Activated CD4-positive, alpha-beta T cell treated with anti-CD3 and anti-CD28 coated beads, Interleukin-2, Interleukin-4, amounts not matched to agents 100 ng/mL and 50 ng/mL, durations not matched to agents 16 hours and 8 hours (primary cell): ENCODE results near the gene TXNDC2.

ENCODE experiments used
- DNase-seq: peaks from one replicate; pipeline ENCODE4 v3.0.0-alpha.2; 2020; ENCODE audit warnings: low spot score

TXNDC2 gene

GRCh38 chr18:9931678-9932077 lies 45.9 kb downstream of the TXNDC2 start:
- DNase-seq: no peak

GRCh38 chr18:9933865-9934264 lies 48.1 kb downstream of the TXNDC2 start:
- no peak for DNase-seq

GRCh38 chr18:9934274-9934673 lies 48.5 kb downstream of the TXNDC2 start:
- no peak for DNase-seq
